Activated naive CD4-positive, alpha-beta T cell treated with anti-CD3 and anti-CD28 coated beads for 36 hours (primary cell): Measurements from ENCODE around the gene PTGES. TPM values are rescaled to one million over a fixed set of nuclear protein-coding genes. Genes with fewer than 3 reads are reported as not detected.
"Not testable (repeated sequence)": the region's sequence is repeated elsewhere in the genome, so short reads cannot be mapped to it uniquely, and the experiment has no call there.

Source experiments
- CTCF ChIA-PET: fragments of 350-600 bp; sonication (Branson Sonifier 250); formaldehyde crosslinking; loops from one replicate; lab custom pipeline; 2021; ENCODE audit warnings: antibody characterized with exemption; lab: Charles Lee
- DNase-seq: peaks from one replicate; pipeline ENCODE4 v3.0.0-alpha.2; 2020
- H3K27ac Mint-ChIP-seq: one replicate; pipeline ENCODE4 v1.8.0; 2021; ENCODE audit warnings: mild to moderate bottlenecking, mixed read lengths
- H3K27me3 Mint-ChIP-seq: one replicate; pipeline ENCODE4 v1.8.0; 2021; ENCODE audit warnings: low read depth, mixed read lengths
- H3K36me3 Mint-ChIP-seq: one replicate; pipeline ENCODE4 v1.8.0; 2021; ENCODE audit warnings: low read depth, mixed read lengths
- H3K4me1 Mint-ChIP-seq: one replicate; pipeline ENCODE4 v1.8.0; 2021; ENCODE audit warnings: low read depth, mixed read lengths
- H3K4me3 Mint-ChIP-seq: one replicate; pipeline ENCODE4 v1.8.0; 2021; ENCODE audit warnings: mild to moderate bottlenecking, moderate library complexity, mixed read lengths
- H3K9me3 Mint-ChIP-seq: one replicate; pipeline ENCODE4 v1.8.0; 2021; ENCODE audit warnings: mixed read lengths
- intact Hi-C: fragments of 100-400 bp; cut with micrococcal nuclease; formaldehyde crosslinking; loops from one replicate; pipeline ENCODE4 v1.15.1; 2023
- total RNA-seq, 2 experiments: library from RNA; stranded (reverse); gene quantifications; one replicate each; pipeline ENCODE4 v1.2.3, GENCODE V29; 2021

The PTGES gene
- total RNA-seq, 2 experiments from 2014 or later = 0.31 to 0.44 TPM

DNA sequence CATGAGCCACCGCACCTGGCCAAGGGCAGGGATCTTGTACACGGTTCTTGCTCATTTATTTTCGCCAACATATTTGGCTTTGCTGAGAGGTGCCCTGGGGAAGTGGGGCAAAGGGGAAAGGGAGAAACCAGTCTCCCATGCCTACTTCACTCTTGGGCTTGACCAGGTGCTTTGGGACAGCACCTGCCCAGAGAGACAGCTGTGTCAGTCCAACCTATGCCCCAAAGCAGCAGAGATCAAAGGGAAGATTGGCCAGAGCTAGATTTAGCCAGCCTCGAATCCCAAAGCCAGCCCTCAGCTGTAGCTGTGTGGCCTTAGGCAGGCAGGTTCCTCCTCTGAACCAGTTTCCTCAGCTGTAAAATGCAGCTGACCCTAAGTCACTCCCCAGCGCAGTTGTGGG is 2.3 kb upstream of the PTGES start:
- Mint-ChIP-seq H3K27ac (no peak overlapping the region), H3K27me3 (no peaks in the 10 kb centered on the region), H3K9me3 (no peaks in the 10 kb centered on the region), H3K4me1 (peaks cover 22% of the 10 kb centered on the region), H3K4me3 (no peak overlapping the region), H3K36me3 (no peaks in the 10 kb centered on the region)
- CTCF ChIA-PET = interaction anchor here (0.7 to 1.5 kb wide), 4 partner anchors 9 to 31 kb away, joined by 3 to 6 read pairs (median 4); no protein-coding TSS in a partner anchor
- intact Hi-C loops = no loop called here
- no peak for DNase-seq

DNA sequence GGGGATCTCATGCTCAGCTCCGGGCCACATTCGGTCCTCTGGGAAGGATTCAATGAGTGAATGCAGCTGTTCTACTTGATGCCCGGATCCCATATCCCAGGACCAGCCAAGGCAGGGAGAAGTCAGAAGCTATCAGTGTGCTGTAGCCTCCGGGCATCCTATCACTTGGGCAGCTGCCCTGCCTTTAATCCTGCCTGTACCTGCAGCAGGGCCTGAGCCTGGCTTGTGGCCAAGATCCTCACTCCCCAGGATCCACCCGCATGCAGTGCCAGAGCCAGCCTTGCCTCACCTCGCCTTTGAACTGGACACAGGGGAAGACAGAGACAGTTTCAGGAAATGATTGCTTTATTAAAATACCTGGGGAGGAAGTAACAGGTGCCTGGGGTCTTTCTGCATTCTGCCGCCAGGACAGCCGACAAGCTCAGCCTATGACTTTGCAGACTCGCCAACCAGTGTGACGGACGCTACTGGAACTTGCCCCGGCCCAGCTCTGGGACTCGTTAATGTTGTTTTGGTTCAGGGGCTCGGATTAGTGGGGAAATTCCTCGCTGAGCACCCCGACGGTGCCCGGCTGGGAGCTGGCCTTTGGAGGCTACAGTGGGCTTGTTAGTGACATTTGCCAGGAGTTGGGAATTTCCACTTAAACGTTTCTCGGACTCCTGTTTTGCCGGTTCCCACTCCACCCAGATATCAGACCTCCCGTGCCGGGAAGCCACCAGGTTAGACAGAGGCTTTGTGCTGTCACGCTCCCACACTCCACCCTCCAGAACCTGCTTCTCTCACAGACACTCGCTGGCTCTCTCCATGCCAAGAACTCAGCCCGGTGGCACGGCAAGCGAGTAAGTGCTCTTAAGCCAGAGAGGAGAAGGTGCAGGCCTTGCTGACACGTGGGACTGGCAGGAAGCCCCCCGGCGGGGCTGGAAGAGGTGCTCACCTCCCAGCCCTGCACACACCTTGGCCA is 721 bp downstream of the PTGES start:
- Mint-ChIP-seq H3K36me3 (no peaks in the 10 kb centered on the region), H3K27ac (no peak overlapping the region), H3K27me3 (no peaks in the 10 kb centered on the region), H3K4me3 (peak overlapping the region; percentile 29), H3K9me3 (no peaks in the 10 kb centered on the region), H3K4me1 (peaks cover 13% of the 10 kb centered on the region)
- no peak for DNase-seq
- CTCF ChIA-PET = interaction anchor here (1.6 kb wide), 1 partner anchor 25 kb away, joined by 6 read pairs; no protein-coding TSS in a partner anchor
- intact Hi-C loops = no loop called here

- DNase-seq = no peak
- CTCF ChIA-PET = interaction anchor here (1.1 to 2.0 kb wide), 3 partner anchors 12 to 24 kb away, joined by 3 to 12 read pairs (median 3); no protein-coding TSS in a partner anchor
- Mint-ChIP-seq H3K4me1 (peaks cover 8% of the 10 kb centered on the region), H3K36me3 (no peaks in the 10 kb centered on the region), H3K27ac (no peak overlapping the region), H3K4me3 (no peak overlapping the region), H3K9me3 (no peaks in the 10 kb centered on the region), H3K27me3 (no peaks in the 10 kb centered on the region)
- intact Hi-C loops = no loop called here
Measured at GRCh38 chr9:129750013-129750638, 2.7 kb downstream of the PTGES start.

DNA sequence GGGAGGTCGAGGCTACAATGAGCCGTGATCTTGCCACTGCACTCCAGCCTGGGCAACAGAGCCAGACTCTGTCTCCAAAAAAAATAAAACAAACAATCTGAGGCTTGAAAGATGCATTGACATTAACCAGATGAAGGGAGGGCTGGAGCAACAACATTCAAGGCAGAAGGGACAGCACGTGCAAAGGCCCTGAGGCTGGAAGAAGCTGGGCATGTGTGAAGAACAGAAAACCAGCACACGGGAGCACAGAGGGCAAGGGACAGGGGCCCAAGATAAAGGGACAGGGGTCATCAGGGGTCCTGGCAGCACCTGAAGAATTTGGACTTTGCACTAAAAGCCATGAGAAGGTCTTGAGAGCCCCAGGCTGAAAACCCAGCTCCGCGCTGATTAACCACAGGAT is 3.3 kb downstream of the PTGES start:
- no peak for DNase-seq
- intact Hi-C loops = no loop called here
- Mint-ChIP-seq H3K27me3 (no peaks in the 10 kb centered on the region), H3K4me1 (peaks cover 8% of the 10 kb centered on the region), H3K36me3 (no peaks in the 10 kb centered on the region), H3K27ac (no peak overlapping the region), H3K4me3 (no peak overlapping the region), H3K9me3 (no peaks in the 10 kb centered on the region)
- CTCF ChIA-PET = interaction anchor here (1.2 to 2.0 kb wide), 2 partner anchors 11 to 23 kb away, joined by 3 to 12 read pairs; no protein-coding TSS in a partner anchor

- DNase-seq, H3K27ac Mint-ChIP-seq, H3K4me3 Mint-ChIP-seq, intact Hi-C loops, H3K4me1 Mint-ChIP-seq, H3K27me3 Mint-ChIP-seq, H3K36me3 Mint-ChIP-seq, H3K9me3 Mint-ChIP-seq: not testable (repeated sequence)
- CTCF ChIA-PET = interaction anchor here (1.2 to 2.0 kb wide), 2 partner anchors 11 to 23 kb away, joined by 3 to 12 read pairs; no protein-coding TSS in a partner anchor
Measured at GRCh38 chr9:129749052-129749451, 3.8 kb downstream of the PTGES start.

- no peak overlapping the region for H3K27ac Mint-ChIP-seq
- H3K4me1 Mint-ChIP-seq = peaks cover 8% of the 10 kb centered on the region
- H3K9me3 Mint-ChIP-seq = no peaks in the 10 kb centered on the region
- intact Hi-C loops = no loop called here
- DNase-seq = no peak
- H3K36me3 Mint-ChIP-seq = no peaks in the 10 kb centered on the region
- H3K4me3 Mint-ChIP-seq = no peak overlapping the region
- CTCF ChIA-PET = interaction anchor here (2.0 kb wide), 1 partner anchor 10 kb away, joined by 12 read pairs; no protein-coding TSS in a partner anchor
- H3K27me3 Mint-ChIP-seq = no peaks in the 10 kb centered on the region
Measured at GRCh38 chr9:129748249-129748648, 4.6 kb downstream of the PTGES start.

GRCh38 chr9:129746092-129746777 is 6.6 kb downstream of the PTGES start:
- Mint-ChIP-seq H3K4me1 (no peaks in the 10 kb centered on the region), H3K36me3 (no peaks in the 10 kb centered on the region), H3K9me3 (no peaks in the 10 kb centered on the region), H3K27me3 (no peaks in the 10 kb centered on the region), H3K27ac (no peak overlapping the region), H3K4me3 (no peak overlapping the region)
- CTCF ChIA-PET = interaction anchor here (0.6 to 1.0 kb wide), 4 partner anchors 9 to 468 kb away, joined by 3 to 6 read pairs (median 4); no protein-coding TSS in a partner anchor
- DNase-seq = no peak
- intact Hi-C loops = no loop called here

DNA sequence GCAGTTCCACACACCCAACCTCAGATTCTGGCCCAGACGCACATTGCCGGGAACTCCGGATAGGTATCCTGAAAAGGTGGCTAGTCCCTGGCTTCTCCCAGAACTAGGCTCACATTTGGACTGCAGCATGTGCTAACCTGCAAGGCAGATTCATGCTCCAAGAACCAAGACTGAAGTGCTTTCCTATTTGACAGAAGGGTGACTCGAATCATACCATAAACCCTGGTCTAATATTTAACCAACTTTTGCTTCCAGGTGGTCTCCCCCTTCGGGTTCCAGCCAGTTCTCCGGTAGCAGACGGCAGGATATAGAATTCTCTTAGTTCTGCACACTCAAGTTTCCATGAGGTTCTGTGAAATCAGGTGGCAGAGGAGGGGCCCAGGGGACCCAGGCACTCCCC is 7.6 kb downstream of the PTGES start:
- DNase-seq = no peak
- intact Hi-C loops = no loop called here
- CTCF ChIA-PET = interaction anchor here (0.7 kb wide), 1 partner anchor 467 kb away, joined by 4 read pairs; no protein-coding TSS in a partner anchor
- H3K27me3 Mint-ChIP-seq = no peaks in the 10 kb centered on the region
- H3K4me1 Mint-ChIP-seq = no peaks in the 10 kb centered on the region
- no peaks in the 10 kb centered on the region for H3K9me3 Mint-ChIP-seq
- no peak overlapping the region for H3K4me3 Mint-ChIP-seq
- no peak overlapping the region for H3K27ac Mint-ChIP-seq
- H3K36me3 Mint-ChIP-seq = no peaks in the 10 kb centered on the region

GRCh38 chr9:129740666-129741464 is 12.0 kb downstream of the PTGES start:
- Mint-ChIP-seq H3K27me3 (no peaks in the 10 kb centered on the region), H3K27ac (no peak overlapping the region), H3K36me3 (no peaks in the 10 kb centered on the region), H3K4me3 (no peak overlapping the region), H3K4me1 (peaks cover 10% of the 10 kb centered on the region), H3K9me3 (no peaks in the 10 kb centered on the region)
- CTCF ChIA-PET = interaction anchor here (0.6 to 7.0 kb wide), 3 partner anchors 13 to 43 kb away, joined by 3 to 81 read pairs (median 58); no protein-coding TSS in a partner anchor
- no peak for DNase-seq
- intact Hi-C loops = no loop called here

DNA sequence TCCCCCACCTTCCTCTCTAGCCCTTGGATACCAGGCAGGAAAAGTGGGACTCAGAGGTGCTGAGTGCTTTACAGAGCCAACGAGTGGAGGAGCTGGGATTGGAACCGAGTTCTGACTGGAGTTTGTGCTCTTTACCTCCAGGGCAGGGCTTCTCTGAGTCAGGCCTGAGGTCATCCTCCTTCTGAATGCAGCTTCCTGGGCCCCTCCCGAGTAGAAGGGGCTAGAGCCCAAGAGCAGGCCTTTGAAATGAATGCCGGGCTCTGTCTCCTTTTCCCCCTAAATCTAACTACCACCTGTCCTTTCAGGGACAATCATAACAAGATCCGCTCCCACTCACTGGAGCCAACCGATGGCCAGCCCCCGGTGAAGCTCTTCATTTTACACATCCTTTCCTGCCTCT is 12.7 kb downstream of the PTGES start:
- Mint-ChIP-seq H3K9me3 (no peaks in the 10 kb centered on the region), H3K27me3 (no peaks in the 10 kb centered on the region), H3K27ac (no peak overlapping the region), H3K4me3 (no peak overlapping the region), H3K4me1 (peaks cover 10% of the 10 kb centered on the region), H3K36me3 (no peaks in the 10 kb centered on the region)
- intact Hi-C loops = no loop called here
- CTCF ChIA-PET = interaction anchor here (4.4 to 7.0 kb wide), 2 partner anchors 13 to 44 kb away, joined by 58 to 81 read pairs; no protein-coding TSS in a partner anchor
- DNase-seq = no peak

DNA sequence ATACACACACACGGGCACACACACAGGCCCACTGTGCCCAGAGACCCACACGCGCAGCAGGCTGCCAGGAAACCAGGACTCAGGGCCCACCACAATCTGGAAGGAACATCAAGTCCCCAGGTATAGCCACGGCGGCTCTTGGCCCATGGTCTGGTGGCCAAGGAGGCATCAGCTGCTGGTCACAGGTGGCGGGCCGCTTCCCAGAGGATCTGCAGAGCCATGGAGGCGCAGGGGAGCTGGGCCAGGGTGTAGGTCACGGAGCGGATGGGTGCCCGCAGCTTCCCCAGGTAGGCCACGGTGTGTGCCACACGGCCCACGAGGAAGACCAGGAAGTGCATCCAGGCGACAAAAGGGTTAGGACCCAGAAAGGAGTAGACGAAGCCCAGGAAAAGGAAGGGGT is 13.4 kb downstream of the PTGES start:
- peaks cover 10% of the 10 kb centered on the region for H3K4me1 Mint-ChIP-seq
- no peak overlapping the region for H3K27ac Mint-ChIP-seq
- H3K36me3 Mint-ChIP-seq = no peaks in the 10 kb centered on the region
- intact Hi-C loops = loop anchor here (10.0 kb wide), 1 partner anchor 355 kb away; no protein-coding TSS in a partner anchor
- CTCF ChIA-PET = interaction anchor here (1.1 to 7.0 kb wide), 4 partner anchors 12 to 116 kb away, joined by 6 to 81 read pairs (median 44); no protein-coding TSS in a partner anchor
- DNase-seq = no peak
- H3K9me3 Mint-ChIP-seq = no peaks in the 10 kb centered on the region
- H3K27me3 Mint-ChIP-seq = no peaks in the 10 kb centered on the region
- no peak overlapping the region for H3K4me3 Mint-ChIP-seq
